HG03378 (cell line): ENCODE results near the gene CBL.

Experiments
- ATAC-seq: cut with Tn5 transposase; IDR thresholded peaks from one replicate; pipeline ENCODE4 v1.9.1; 2021; ENCODE audit warnings: mild to moderate bottlenecking, moderate library complexity; ENCODE audit not compliant: unreplicated experiment

The CBL gene

GRCh38 chr11:119266063-119266462, 59.9 kb downstream of the CBL start:
- ATAC-seq = no peak

GRCh38 chr11:119266517-119267255, 60.5 kb downstream of the CBL start:
- ATAC-seq = no peak

- no peak for ATAC-seq
Observed at GRCh38 chr11:119267645-119268044, 61.5 kb downstream of the CBL start.

GRCh38 chr11:119273721-119274120, 67.6 kb downstream of the CBL start:
- ATAC-seq = no peak

GRCh38 chr11:119277660-119278059, 71.5 kb downstream of the CBL start:
- no peak for ATAC-seq

GRCh38 chr11:119282495-119282894, 76.4 kb downstream of the CBL start:
- no peak for ATAC-seq

GRCh38 chr11:119284344-119285157, 78.4 kb downstream of the CBL start:
- no peak for ATAC-seq

- no peak for ATAC-seq
Observed at GRCh38 chr11:119285431-119285830, 79.3 kb downstream of the CBL start.

- ATAC-seq = no peak
Observed at GRCh38 chr11:119288219-119288618, 82.1 kb downstream of the CBL start.

GRCh38 chr11:119290894-119291497, 84.9 kb downstream of the CBL start:
- no peak for ATAC-seq

GRCh38 chr11:119293461-119293860, 87.3 kb downstream of the CBL start:
- no peak for ATAC-seq

- ATAC-seq = no peak
Observed at GRCh38 chr11:119295178-119295577, 89.0 kb downstream of the CBL start.

GRCh38 chr11:119297938-119298337, 91.8 kb downstream of the CBL start:
- no peak for ATAC-seq

GRCh38 chr11:119298726-119299125, 92.6 kb downstream of the CBL start:
- no peak for ATAC-seq

- ATAC-seq = no peak
Observed at GRCh38 chr11:119299416-119299815, 93.3 kb downstream of the CBL start.

GRCh38 chr11:119300198-119300964, 94.2 kb downstream of the CBL start:
- no peak for ATAC-seq

- no peak for ATAC-seq
Observed at GRCh38 chr11:119303227-119303718, 97.1 kb downstream of the CBL start.

- no peak for ATAC-seq
Observed at GRCh38 chr11:119305556-119306372, 99.6 kb downstream of the CBL start.

- ATAC-seq = no peak
Observed at GRCh38 chr11:119306373-119306890, 100.3 kb downstream of the CBL start.

GRCh38 chr11:119307219-119307618, 101.1 kb downstream of the CBL start:
- ATAC-seq = no peak
